Gastroesophageal sphincter (tissue), 4 donors: Measurements from ENCODE around the gene SYNE1. TPM values are rescaled to one million over a fixed set of nuclear protein-coding genes. Genes with fewer than 3 reads are reported as not detected.
A peak's percentile ranks its signal among the peaks of the same experiment; 100 is the strongest.

Experiments used
- ATAC-seq: fragments of 150-250 bp; one replicate; pipeline ENCODE4 v1.9.1; 2016; ENCODE audit warnings: mild to moderate bottlenecking, moderate library complexity
- H3K27ac ChIP-seq, 4 donors: fragments of 200-600 bp; sonication (generic) in 3 of 4; 1 replicate in 3 of 4; 2 replicates in 1 of 4; pipeline ENCODE4 v1.5.1; 2016 to 2019
- H3K27me3 ChIP-seq: fragments of 200-600 bp; sonication (generic); one replicate; pipeline ENCODE4 v1.5.1; 2019
- H3K36me3 ChIP-seq, 2 donors: fragments of 200-600 bp; sonication (generic); one replicate each; pipeline ENCODE4 v1.5.1; 2019; ENCODE audit warnings: control low read depth in 1 of 2
- H3K4me1 ChIP-seq, 3 donors: fragments of 200-600 bp; sonication (generic); 1 replicate in 2 of 3; 2 replicates in 1 of 3; pipeline ENCODE4 v1.5.1; 2016 to 2019; ENCODE audit warnings: control low read depth in 2 of 3
- H3K4me3 ChIP-seq, 2 donors: fragments of 200-600 bp; sonication (generic); one replicate each; pipeline ENCODE4 v1.5.1; 2019; ENCODE audit warnings: mild to moderate bottlenecking in 1 of 2, moderate library complexity in 1 of 2
- H3K9me3 ChIP-seq, 3 donors: fragments of 200-600 bp; sonication (generic); one replicate each; pipeline ENCODE4 v1.5.1; 2017 to 2019; ENCODE audit warnings: control low read depth in 2 of 3
- EP300 ChIP-seq: sonication (generic); formaldehyde crosslinking; IDR thresholded peaks from one replicate; pipeline ENCODE4 v1.6.1; 2017; ENCODE audit warnings: antibody characterized with exemption, mild to moderate bottlenecking
- POLR2A ChIP-seq, 2 donors: fragments of 450-650 bp; IDR thresholded peaks; one replicate each; pipeline ENCODE4 v1.6.1; 2017; ENCODE audit warnings: antibody characterized with exemption in 2 of 2, mild to moderate bottlenecking in 2 of 2, moderate library complexity in 1 of 2
- POLR2AphosphoS5 ChIP-seq: sonication (generic); formaldehyde crosslinking; IDR thresholded peaks from one replicate; pipeline ENCODE4 v1.6.1; 2017; ENCODE audit warnings: antibody characterized with exemption
- WGBS, 2 donors: methylation state at CpG; one replicate each; pipeline ENCODE4 v1.1.5; 2018; ENCODE audit warnings: low coverage in 1 of 2; 5-methylcytosine and 5-hydroxymethylcytosine counted together
- total RNA-seq, 4 donors: library from RNA; depleted of rRNA; stranded (reverse); fragments of >200 nt; gene quantifications; one replicate each; pipeline ENCODE4 v1.1.0, GENCODE V29; 2016
- TF ChIP-seq, protein P1 (sequence below), 4 experiments: fragments of 200-600 bp in 2 of 4; fragments of 450-650 bp in 2 of 4; sonication (generic) in 1 of 4; IDR thresholded peaks; one replicate each; pipeline ENCODE4 v1.5.1; 2017 to 2019; ENCODE audit warnings: antibody characterized with exemption in 4 of 4, mild to moderate bottlenecking in 2 of 4, moderate library complexity in 2 of 4

The SYNE1 gene
- total RNA-seq, 4 donors from 2014 or later = 160 to 268 (median 215) TPM

DNA sequence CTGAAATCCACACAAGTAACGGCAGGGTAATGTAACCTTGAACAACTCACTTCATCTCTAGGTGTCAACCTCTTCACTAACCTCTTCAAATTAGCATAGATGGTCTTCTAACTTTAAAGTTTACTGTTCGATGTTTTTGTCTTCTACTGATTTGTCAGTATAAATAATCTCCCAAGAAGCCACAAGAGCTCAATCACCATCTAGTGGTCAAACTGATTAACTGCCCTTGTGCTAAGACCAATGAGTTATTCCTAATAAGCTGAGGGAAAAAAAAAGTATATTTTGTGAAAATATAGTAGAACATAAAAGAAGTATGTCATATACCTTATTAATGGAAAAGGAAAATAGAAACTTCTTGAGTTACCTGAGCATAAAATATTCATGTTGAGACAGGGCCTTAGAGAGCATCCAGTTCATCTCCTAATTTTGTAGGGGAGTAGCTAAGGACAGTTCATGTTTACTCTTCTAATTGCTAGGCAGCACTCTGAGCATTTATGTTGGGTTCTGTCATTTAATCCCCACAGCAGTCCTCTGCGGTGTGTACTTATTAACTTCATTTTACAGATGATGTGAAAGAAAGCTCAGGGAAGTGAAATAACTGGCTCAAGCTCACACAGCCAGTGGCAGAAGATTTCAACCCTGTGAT lies 512.6 kb downstream of the SYNE1 start:
- ATAC-seq = no peak
- H3K36me3 ChIP-seq = peaks cover 0 to 73% of the 10 kb centered on the region in 2 donors
- WGBS, 2 donors = 56% methylated on average over 3 of the region's 3 CpGs
- peaks cover 0 to 12% (median 3%) of the 10 kb centered on the region in 3 donors for H3K4me1 ChIP-seq
- no peaks in the 10 kb centered on the region for H3K9me3 ChIP-seq
- no peaks in the 10 kb centered on the region for H3K27me3 ChIP-seq
- TF ChIP-seq POLR2A (IDR thresholded peaks at IDR 0.05) = no peak
- TF ChIP-seq POLR2AphosphoS5 = no peak
- TF ChIP-seq, protein P1, sequence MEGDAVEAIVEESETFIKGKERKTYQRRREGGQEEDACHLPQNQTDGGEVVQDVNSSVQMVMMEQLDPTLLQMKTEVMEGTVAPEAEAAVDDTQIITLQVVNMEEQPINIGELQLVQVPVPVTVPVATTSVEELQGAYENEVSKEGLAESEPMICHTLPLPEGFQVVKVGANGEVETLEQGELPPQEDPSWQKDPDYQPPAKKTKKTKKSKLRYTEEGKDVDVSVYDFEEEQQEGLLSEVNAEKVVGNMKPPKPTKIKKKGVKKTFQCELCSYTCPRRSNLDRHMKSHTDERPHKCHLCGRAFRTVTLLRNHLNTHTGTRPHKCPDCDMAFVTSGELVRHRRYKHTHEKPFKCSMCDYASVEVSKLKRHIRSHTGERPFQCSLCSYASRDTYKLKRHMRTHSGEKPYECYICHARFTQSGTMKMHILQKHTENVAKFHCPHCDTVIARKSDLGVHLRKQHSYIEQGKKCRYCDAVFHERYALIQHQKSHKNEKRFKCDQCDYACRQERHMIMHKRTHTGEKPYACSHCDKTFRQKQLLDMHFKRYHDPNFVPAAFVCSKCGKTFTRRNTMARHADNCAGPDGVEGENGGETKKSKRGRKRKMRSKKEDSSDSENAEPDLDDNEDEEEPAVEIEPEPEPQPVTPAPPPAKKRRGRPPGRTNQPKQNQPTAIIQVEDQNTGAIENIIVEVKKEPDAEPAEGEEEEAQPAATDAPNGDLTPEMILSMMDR (IDR thresholded peaks at IDR 0.05) = peak; percentile 65 to 74 (median 70)
- no peak for TF ChIP-seq EP300
- no peak overlapping the region for H3K4me3 ChIP-seq
- no peak overlapping the region for H3K27ac ChIP-seq

DNA sequence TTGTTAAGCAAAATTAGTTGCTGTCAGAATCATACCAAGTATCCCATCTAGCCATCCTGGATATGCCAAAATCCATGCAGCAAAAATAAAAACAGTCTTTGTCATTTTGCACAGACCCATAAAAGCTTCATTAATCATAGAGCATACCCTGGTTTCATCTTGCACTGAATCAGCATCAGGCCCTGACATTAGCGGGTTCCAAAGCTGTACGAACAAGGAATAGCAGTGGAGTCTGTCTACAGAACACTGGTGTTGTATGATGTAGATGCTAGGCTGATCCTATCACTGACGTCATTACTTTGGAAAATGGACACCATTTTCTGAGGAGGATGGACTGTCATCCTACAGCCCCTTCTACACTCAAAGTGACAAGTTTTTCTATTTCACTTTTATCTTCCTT lies 514.1 kb downstream of the SYNE1 start:
- Histone ChIP-seq H3K9me3 (no peaks in the 10 kb centered on the region), H3K27me3 (no peaks in the 10 kb centered on the region), H3K4me1 (peaks cover 0 to 12% (median 3%) of the 10 kb centered on the region in 3 donors), H3K27ac (no peak overlapping the region), H3K4me3 (no peak overlapping the region), H3K36me3 (peaks cover 0 to 63% of the 10 kb centered on the region in 2 donors)
- ATAC-seq = no peak
- 67 to 100% methylated on average over 2 to 3 of the region's 3 CpGs for WGBS, 2 donors
- TF ChIP-seq EP300 (no peak), POLR2A (IDR thresholded peaks at IDR 0.05) (no peak), POLR2AphosphoS5 (no peak)
- TF ChIP-seq, protein P1 (IDR thresholded peaks at IDR 0.05) = no peak

DNA sequence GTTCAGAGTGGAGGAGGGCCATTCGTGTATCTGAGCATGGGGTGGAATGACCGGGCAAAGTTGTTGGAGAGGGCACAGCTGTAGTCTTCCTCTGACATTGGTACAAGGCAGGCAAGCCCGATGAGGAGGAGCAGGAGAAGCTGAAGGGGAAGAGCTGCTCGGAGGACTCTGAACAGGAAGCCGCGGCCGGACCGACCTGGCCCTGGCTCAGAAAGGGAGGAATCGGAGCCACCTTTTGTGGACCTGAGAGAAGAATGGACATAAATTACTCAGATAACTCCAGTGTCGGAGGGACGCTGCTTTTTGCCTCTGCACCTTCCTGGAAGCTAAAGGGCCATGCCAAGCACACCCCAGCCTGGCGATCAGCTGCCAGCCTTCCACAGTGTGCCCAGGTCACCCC lies 514.7 kb downstream of the SYNE1 start:
- Histone ChIP-seq H3K9me3 (no peaks in the 10 kb centered on the region), H3K4me3 (no peak overlapping the region), H3K27me3 (no peaks in the 10 kb centered on the region), H3K36me3 (peaks cover 0 to 58% of the 10 kb centered on the region in 2 donors), H3K4me1 (peaks cover 2 to 13% (median 3%) of the 10 kb centered on the region in 3 donors), H3K27ac (no peak overlapping the region)
- 100% methylated on average over 1 of the region's 12 CpGs; no CpG with 5 or more reads in 1 of the 2 donors for WGBS, 2 donors
- no peak for ATAC-seq
- TF ChIP-seq POLR2A (IDR thresholded peaks at IDR 0.05) (no peak), POLR2AphosphoS5 (no peak), EP300 (no peak)
- TF ChIP-seq, protein P1 (IDR thresholded peaks at IDR 0.05) = no peak

DNA sequence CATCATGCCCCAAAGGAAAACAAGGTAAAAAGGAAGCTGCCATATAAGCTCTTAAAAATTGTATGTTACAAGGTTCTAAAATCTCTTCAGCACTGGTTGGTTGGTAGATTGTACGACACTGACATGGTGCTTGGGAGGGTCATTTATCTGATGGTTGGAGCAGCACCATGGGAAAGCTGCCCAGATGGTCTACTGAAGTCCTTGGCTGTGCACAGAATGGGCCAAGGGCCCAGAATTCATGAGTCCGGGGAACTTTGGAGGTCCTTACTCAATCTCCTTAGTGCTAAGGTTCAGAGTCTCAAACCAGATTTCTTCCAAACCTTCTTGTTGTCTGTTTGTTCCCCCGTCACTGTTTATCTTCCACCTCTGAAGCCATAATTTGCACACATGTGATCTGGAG lies 515.3 kb downstream of the SYNE1 start:
- H3K9me3 ChIP-seq = no peaks in the 10 kb centered on the region
- peak; percentile 57 for ATAC-seq
- TF ChIP-seq, protein P1 (IDR thresholded peaks at IDR 0.05) = no peak
- no peak for TF ChIP-seq POLR2A (IDR thresholded peaks at IDR 0.05)
- no peak for TF ChIP-seq POLR2AphosphoS5
- TF ChIP-seq EP300 = no peak
- H3K27ac ChIP-seq = no peak overlapping the region
- no peak overlapping the region for H3K4me3 ChIP-seq
- H3K4me1 ChIP-seq = peaks cover 0 to 15% (median 7%) of the 10 kb centered on the region in 3 donors
- WGBS, 2 donors = 49 to 56% methylated on average over 3 of the region's 3 CpGs
- peaks cover 0 to 58% of the 10 kb centered on the region in 2 donors for H3K36me3 ChIP-seq
- no peaks in the 10 kb centered on the region for H3K27me3 ChIP-seq

DNA sequence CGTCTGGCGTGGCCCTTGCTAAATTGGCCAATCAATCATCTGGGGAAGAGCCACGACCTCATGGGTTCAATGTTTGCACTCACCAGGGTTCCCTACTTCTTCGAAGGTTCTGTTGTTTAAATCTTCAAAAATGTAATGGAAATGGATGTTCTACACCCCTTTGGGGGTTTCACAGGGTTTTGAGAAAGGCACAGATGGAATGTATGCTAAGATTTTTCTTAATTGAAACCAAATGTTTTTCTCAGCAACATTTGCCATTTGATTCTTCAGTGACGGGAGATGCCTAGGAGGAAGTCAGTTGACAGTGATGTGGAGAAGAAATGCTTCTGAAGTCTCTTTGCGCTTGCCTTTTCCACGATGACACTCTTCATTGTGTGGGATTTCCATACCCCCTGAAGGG lies 517.3 kb downstream of the SYNE1 start:
- TF ChIP-seq POLR2A (IDR thresholded peaks at IDR 0.05) = no peak
- ATAC-seq = no peak
- WGBS, 2 donors = 63 to 83% methylated on average over 7 of the region's 7 CpGs
- Histone ChIP-seq H3K4me3 (no peak overlapping the region), H3K36me3 (peaks cover 0 to 47% of the 10 kb centered on the region in 2 donors), H3K4me1 (peaks cover 0 to 17% (median 7%) of the 10 kb centered on the region in 3 donors), H3K27me3 (no peaks in the 10 kb centered on the region), H3K27ac (no peak overlapping the region), H3K9me3 (no peaks in the 10 kb centered on the region)
